Gastroesophageal sphincter (tissue), 3 donors: ENCODE results near the gene POFUT2.

ENCODE experiments used
- CTCF ChIP-seq, 4 experiments: fragments of 200-600 bp in 2 of 4; fragments of 450-650 bp in 2 of 4; sonication (generic) in 1 of 4; IDR thresholded peaks; one replicate each; pipeline ENCODE4 v1.5.1; 2017 to 2019; ENCODE audit warnings: antibody characterized with exemption in 4 of 4, mild to moderate bottlenecking in 2 of 4, moderate library complexity in 2 of 4
- POLR2A ChIP-seq, 2 donors: fragments of 450-650 bp; IDR thresholded peaks; one replicate each; pipeline ENCODE4 v1.6.1; 2017; ENCODE audit warnings: antibody characterized with exemption in 2 of 2, mild to moderate bottlenecking in 2 of 2, moderate library complexity in 1 of 2

DNA sequence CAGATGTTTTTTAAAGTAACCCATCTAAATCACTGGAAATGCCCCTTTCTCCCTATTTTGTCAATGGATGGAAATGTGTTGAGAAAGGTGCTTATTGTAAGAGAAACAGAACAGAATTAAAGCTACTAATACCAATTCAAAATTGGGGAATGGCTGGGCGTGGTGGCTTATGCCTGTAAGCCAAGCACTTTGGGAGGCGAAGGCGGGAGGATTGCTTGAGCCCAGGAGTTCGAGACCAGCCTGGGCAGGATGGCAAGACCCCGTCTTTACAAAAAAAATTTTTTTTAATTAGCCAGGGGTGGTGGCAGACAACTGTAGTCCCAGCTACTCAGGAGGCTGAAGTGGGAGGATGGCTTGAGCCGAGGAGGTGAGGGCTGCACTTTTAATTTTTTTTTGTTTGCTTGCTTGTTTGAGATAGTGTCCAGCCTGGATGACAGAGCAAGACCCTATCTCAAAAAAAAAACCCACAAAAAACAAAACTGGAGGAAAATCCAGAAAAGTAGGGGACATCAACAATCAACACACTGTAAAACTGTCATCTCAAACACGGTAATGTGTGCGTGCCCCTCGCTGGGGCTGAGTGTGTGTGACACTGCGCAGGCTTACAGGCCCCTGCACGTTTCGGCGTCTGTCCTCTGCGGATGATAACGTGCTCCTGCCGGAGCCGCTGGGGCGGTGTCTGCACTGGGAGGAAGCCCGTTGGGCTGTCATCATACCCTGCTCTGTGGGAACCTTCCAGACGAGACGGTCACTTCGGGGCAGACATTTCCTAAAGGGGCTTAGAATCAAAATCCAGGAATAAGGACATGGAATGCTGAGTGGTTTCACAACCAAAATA lies 11.6 kb upstream of the POFUT2 start:
- TF ChIP-seq POLR2A (IDR thresholded peaks at IDR 0.05): no peak
- TF ChIP-seq CTCF (IDR thresholded peaks at IDR 0.05): no peak
